Calu3 (cell line): ENCODE measurements around the gene MRPL36. TPM values are rescaled to one million over a fixed set of nuclear protein-coding genes. Genes with fewer than 3 reads are reported as not detected.

Source experiments
- BruUV-seq: library from RNA; stranded (reverse); fragments of 400-500 nt; replicated peaks from 2 replicates; lab custom pipeline; 2021; lab: Mats Ljungman, UMichigan
- CTCF ChIA-PET: fragments of 300-600 bp; sonication (Branson Sonifier 250); formaldehyde crosslinking; loops from one replicate; lab custom pipeline; 2022; ENCODE audit warnings: antibody characterized with exemption; lab: Charles Lee
- DNase-seq: peaks from one replicate; pipeline ENCODE4 v3.0.0; 2022
- H3K27ac Mint-ChIP-seq: one replicate; pipeline ENCODE4 v1.8.0; 2022; ENCODE audit warnings: mixed read lengths; ENCODE audit not compliant: unreplicated experiment
- H3K27me3 Mint-ChIP-seq: one replicate; pipeline ENCODE4 v1.8.0; 2022; ENCODE audit warnings: mixed read lengths; ENCODE audit not compliant: unreplicated experiment
- H3K36me3 Mint-ChIP-seq: one replicate; pipeline ENCODE4 v1.8.0; 2022; ENCODE audit warnings: mild to moderate bottlenecking, moderate library complexity, mixed read lengths; ENCODE audit not compliant: insufficient read depth, unreplicated experiment
- H3K4me1 Mint-ChIP-seq: one replicate; pipeline ENCODE4 v1.8.0; 2022; ENCODE audit warnings: mild to moderate bottlenecking, low read depth, mixed read lengths; ENCODE audit not compliant: unreplicated experiment
- H3K4me3 Mint-ChIP-seq: one replicate; pipeline ENCODE4 v1.8.0; 2022; ENCODE audit warnings: mild to moderate bottlenecking, low read depth, moderate library complexity, mixed read lengths; ENCODE audit not compliant: unreplicated experiment
- H3K9me3 Mint-ChIP-seq: one replicate; pipeline ENCODE4 v1.8.0; 2022; ENCODE audit warnings: low read depth, mixed read lengths; ENCODE audit not compliant: unreplicated experiment
- CTCF ChIP-seq: fragments of 200-600 bp; IDR thresholded peaks from one replicate; pipeline ENCODE4 v1.8.0; 2022; ENCODE audit warnings: antibody characterized with exemption; ENCODE audit not compliant: unreplicated experiment
- intact Hi-C: fragments of 100-400 bp; cut with micrococcal nuclease; formaldehyde crosslinking; loops from one replicate; pipeline ENCODE4 v1.10.0; 2022; ENCODE audit not compliant: unreplicated experiment
- total RNA-seq: library from RNA; stranded (reverse); gene quantifications from 2 replicates; pipeline ENCODE4 v1.2.3, GENCODE V29; 2022

Gene MRPL36
- total RNA-seq, 1 experiment from 2014 or later = 55.5 TPM

GRCh38 chr5:1815071-1815786, 15.6 kb upstream of the MRPL36 start:
- Mint-ChIP-seq H3K36me3 (peaks cover 38% of the 10 kb centered on the region), H3K27me3 (no peaks in the 10 kb centered on the region), H3K4me3 (no peak overlapping the region), H3K9me3 (no peaks in the 10 kb centered on the region), H3K4me1 (no peaks in the 10 kb centered on the region), H3K27ac (no peak overlapping the region)
- DNase-seq = no peak
- TF ChIP-seq CTCF = no peak
- intact Hi-C loops = no loop called here
- CTCF ChIA-PET = no interaction called here
- BruUV-seq = no TSS peak

- CTCF ChIA-PET = no interaction called here
Observed at GRCh38 chr5:1814183-1815020, 14.8 kb upstream of the MRPL36 start.

GRCh38 chr5:1810581-1811101, 11.0 kb upstream of the MRPL36 start:
- no peak for TF ChIP-seq CTCF
- H3K4me1 Mint-ChIP-seq = peaks cover 13% of the 10 kb centered on the region
- H3K27me3 Mint-ChIP-seq = no peaks in the 10 kb centered on the region
- no peak overlapping the region for H3K4me3 Mint-ChIP-seq
- H3K27ac Mint-ChIP-seq = no peak overlapping the region
- no TSS peak for BruUV-seq
- intact Hi-C loops = no loop called here
- H3K36me3 Mint-ChIP-seq = peaks cover 32% of the 10 kb centered on the region
- H3K9me3 Mint-ChIP-seq = no peaks in the 10 kb centered on the region
- no peak for DNase-seq
- CTCF ChIA-PET = no interaction called here

More at GRCh38 chr5:1814183-1815020, 14.8 kb upstream of the MRPL36 start:
- Mint-ChIP-seq H3K27me3 (no peaks in the 10 kb centered on the region), H3K36me3 (peaks cover 40% of the 10 kb centered on the region), H3K4me3 (no peak overlapping the region), H3K9me3 (no peaks in the 10 kb centered on the region), H3K4me1 (no peaks in the 10 kb centered on the region), H3K27ac (no peak overlapping the region)
- BruUV-seq = no TSS peak
- no peak for DNase-seq
- intact Hi-C loops = no loop called here
- no peak for TF ChIP-seq CTCF

- H3K27me3 Mint-ChIP-seq = no peaks in the 10 kb centered on the region
- TF ChIP-seq CTCF = no peak
- no peak overlapping the region for H3K4me3 Mint-ChIP-seq
- intact Hi-C loops = no loop called here
- peaks cover 13% of the 10 kb centered on the region for H3K4me1 Mint-ChIP-seq
- H3K9me3 Mint-ChIP-seq = no peaks in the 10 kb centered on the region
- CTCF ChIA-PET = no interaction called here
- BruUV-seq = no TSS peak
- DNase-seq = no peak
- H3K36me3 Mint-ChIP-seq = peaks cover 22% of the 10 kb centered on the region
- no peak overlapping the region for H3K27ac Mint-ChIP-seq
Observed at GRCh38 chr5:1809416-1810035, 9.9 kb upstream of the MRPL36 start.
